HG02852 (cell line): ENCODE data around the gene UGGT1.
"Not testable (repeated sequence)": the region's sequence is repeated elsewhere in the genome, so short reads cannot be mapped to it uniquely, and the experiment has no call there.

Source experiments
- ATAC-seq: cut with Tn5 transposase; IDR thresholded peaks from one replicate; pipeline ENCODE4 v1.9.1; 2021; ENCODE audit warnings: mild to moderate bottlenecking, moderate library complexity; ENCODE audit not compliant: unreplicated experiment

Gene UGGT1

GRCh38 chr2:128172191-128172590 lies 81.2 kb downstream of the UGGT1 start:
- no peak for ATAC-seq

- ATAC-seq: not testable (repeated sequence)
Observed at GRCh38 chr2:128174067-128174466, 83.1 kb downstream of the UGGT1 start.

DNA sequence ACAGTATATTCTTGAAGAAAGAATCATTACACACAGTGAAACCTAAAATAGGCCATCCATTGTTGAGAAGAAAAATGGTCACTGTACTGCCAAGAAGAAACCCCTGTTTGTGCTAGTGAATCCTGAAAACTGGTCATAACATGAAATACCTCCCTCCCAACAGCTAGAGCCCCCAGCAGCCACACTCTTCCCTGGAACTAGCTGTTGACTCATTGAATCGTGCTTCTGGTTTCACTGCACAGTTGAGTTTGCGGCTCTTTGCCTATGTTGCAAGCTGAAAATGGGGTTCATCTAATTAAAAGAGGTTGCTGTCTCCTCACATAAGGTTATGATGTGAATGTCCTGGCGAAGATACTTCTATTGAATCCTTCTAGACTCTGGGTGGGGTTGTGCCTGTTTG lies 86.3 kb downstream of the UGGT1 start:
- ATAC-seq: no peak

DNA sequence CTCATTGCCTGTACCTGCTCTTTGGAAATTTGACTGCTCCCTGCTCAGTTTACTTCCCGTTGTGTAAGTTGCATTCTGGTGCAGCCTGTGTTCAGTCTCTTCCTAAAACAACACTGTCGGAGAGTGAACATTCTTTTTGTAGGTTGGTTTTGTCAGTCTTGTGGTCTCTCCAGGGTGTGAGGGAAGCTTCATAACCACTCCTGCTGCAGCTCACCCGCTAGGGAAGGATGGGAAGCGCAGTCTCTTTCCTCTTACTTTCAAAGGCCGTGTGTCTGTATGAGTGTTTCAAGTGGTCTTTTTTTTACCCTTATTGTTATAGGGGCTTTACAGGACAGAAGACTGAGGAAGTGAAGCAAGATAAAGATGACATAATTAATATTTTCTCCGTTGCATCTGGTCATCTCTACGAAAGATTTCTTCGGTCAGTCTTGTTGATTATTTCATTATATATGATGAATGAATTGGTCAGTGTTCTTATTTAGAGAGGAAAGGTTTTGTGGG lies 87.2 kb downstream of the UGGT1 start:
- no peak for ATAC-seq

GRCh38 chr2:128178650-128179460 lies 87.9 kb downstream of the UGGT1 start:
- ATAC-seq: peak; percentile 68

GRCh38 chr2:128179461-128179755 lies 88.4 kb downstream of the UGGT1 start:
- ATAC-seq: no peak

DNA sequence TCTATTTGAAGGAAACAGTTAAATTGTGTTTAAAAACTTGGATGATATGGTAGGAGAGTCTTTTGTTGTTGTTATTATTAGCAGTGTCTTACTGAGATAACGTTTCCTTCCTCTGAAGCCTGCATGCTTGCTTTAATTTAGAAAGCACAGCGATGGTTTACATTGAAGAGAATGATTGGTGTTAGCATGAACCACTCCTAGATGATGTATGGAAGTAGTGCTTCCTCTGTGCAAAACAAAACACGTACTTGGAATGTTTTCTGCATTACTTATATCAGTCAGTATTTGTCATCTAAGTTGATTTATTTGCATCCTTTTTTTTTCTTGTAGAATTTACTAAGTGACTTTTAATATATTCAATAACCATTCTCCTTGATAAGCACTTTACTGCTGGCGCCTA lies 89.0 kb downstream of the UGGT1 start:
- ATAC-seq: no peak

DNA sequence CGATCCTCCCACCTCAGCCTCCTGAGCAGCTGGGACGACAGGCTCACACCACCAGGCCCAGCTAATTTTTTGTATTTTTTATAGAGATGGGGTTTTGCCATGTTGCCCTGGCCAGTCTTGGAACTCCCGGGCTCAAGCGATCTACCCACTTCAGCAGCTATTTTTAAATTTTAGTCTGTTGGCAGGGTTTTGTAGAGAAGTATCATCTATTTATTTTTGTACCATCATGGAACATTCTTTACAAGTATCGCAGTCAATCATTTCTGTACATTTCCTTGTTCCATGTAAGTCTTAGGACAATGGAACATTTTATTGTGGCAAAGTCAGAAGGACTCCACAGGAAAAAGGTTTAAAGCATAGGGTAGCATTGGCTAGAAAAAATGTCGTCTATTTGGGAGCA lies 94.6 kb downstream of the UGGT1 start:
- ATAC-seq: no peak

GRCh38 chr2:128187032-128187654 lies 96.1 kb downstream of the UGGT1 start:
- ATAC-seq: no peak

DNA sequence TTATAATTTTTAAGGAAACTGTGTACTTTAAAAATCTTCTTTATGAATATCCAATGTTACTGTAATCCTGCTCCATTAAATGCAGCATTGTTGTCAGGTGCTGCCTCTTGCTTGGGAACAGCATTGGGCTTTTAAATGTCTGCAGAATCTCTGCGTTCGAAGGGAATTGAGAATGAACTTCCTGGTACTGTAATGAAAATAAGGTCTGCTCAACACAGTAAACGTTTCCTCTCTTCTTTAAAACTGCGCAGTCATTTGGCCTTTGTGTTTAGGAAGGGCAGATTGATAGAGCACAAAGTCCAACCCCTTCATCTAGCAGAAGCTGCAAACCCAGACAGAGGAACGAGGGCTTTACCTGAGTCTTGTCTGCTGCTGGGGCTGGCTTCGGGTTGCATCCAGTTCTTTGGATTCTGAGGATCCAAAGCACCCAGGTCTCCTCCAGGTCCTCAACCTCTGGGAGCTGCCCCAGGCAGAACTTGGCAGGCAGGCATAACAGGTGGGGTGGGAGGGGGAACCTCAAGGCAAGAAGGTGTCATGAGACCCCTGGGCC lies 104.5 kb downstream of the UGGT1 start:
- ATAC-seq: no peak

- ATAC-seq: no peak
Observed at GRCh38 chr2:128196026-128196425, 105.0 kb downstream of the UGGT1 start.

GRCh38 chr2:128196471-128196931 lies 105.5 kb downstream of the UGGT1 start:
- no peak for ATAC-seq

- no peak for ATAC-seq
Observed at GRCh38 chr2:128197059-128197458, 106.1 kb downstream of the UGGT1 start.

GRCh38 chr2:128198656-128199055 lies 107.7 kb downstream of the UGGT1 start:
- ATAC-seq: no peak

- ATAC-seq: no peak
Observed at GRCh38 chr2:128199141-128199540, 108.1 kb downstream of the UGGT1 start.

DNA sequence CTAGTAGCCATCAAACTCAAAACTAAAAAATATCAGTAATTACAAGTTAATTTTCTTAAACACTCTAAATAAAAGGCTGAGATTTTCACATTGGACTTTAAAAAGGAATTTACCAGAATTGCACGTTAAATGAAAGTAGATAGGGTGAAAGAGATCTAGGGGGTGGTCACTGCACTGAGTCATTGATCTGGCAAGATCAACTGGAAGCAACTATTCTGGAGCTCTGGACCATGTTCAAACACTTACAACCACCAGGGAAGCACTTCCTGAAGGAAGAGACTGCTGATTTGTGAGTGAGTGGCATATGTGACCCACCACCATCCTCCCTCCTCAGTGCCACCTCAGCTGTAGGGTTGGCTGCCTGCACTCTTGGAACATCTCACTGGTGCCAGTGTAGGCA lies 111.8 kb downstream of the UGGT1 start:
- ATAC-seq: no peak

GRCh38 chr2:128206245-128206644 lies 115.2 kb downstream of the UGGT1 start:
- no peak for ATAC-seq

GRCh38 chr2:128208023-128208422 lies 117.0 kb downstream of the UGGT1 start:
- ATAC-seq: no peak

DNA sequence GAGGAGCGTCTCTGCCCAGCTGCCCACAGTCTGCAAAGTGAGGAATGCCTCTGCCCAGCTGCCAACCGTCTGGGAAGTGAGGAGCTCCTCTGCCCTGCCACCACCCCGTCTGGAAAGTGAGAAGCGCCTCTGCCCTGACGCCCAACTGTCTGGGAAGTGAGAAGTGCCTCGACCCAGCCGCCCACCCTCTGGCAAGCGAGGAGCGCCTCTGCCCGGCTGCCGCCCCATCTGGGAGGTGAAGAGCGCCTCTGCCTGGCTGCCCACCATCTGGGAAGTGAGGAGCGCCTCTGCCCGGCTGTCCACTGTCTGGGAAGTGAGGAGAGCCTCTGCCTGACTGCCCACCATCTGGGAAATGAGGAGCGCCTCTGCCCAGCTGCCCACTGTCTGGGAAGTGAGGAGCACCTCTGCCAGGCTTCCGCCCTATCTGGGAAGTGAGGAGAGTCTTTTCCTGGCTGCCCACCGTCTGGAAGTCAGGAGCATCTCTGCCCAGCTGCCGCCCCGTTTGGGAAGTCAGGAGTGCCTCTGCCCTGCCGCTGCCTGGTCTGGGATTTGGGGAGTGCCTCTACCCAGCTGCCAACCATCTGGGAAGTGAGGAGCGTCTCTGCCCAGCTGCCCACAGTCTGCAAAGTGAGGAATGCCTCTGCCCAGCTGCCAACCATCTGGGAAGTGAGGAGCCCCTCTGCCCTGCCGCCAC lies 117.8 kb downstream of the UGGT1 start:
- not testable (repeated sequence) for ATAC-seq

DNA sequence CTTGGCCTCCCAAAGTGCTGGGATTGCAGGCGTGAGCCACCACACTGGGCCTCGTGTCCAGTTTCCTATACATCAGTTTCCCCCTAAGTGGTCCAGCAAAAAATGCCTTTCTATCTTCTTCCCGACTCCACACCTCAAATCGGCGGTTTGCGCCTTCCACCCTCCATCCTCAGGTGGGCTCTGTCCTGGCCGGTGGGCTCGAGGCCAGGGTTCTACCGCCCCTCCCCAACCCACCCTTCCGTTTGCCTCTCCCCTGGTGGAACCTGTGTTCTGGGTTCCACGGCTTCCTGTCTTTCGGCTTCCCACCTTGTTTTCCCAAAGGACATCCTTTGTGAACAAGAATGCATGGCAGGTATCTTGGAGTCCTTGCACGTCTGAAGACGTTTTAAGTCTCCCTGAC lies 123.3 kb downstream of the UGGT1 start:
- no peak for ATAC-seq

DNA sequence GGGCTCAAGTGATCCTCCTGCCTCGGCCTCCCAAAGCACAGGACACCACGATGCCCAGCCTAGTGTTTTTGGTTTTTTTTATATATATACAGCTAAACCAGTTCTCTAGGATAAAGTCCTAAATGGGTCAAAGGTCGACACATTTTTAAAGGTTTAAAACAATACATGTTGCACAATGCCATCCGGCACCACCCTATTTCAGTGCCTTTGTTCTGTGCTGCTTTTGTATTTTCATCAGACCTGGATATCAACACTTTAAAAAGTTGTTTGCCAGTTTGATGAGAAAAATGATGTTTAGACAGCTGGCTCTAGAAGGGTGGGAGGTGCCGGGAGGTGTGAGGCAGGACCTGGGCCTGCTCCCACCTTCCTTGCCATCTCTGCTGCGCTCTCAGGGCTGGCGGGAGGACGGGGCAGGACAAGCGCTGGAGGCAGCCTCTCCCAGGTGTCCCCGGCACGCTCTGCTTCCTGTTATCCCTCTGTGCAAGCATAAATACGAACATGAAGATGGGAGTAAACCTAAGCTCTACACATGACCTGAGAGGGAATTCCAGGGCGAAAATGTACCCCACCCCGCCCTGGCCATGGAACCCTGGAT lies 124.0 kb downstream of the UGGT1 start:
- no peak for ATAC-seq
